Measurements from ENCODE around the gene SPSB1. TPM values are rescaled to one million over a fixed set of nuclear protein-coding genes. Genes with fewer than 3 reads are reported as not detected.

The SPSB1 gene
- total RNA-seq, 1 experiment from 2014 or later = 2.9 TPM

DNA sequence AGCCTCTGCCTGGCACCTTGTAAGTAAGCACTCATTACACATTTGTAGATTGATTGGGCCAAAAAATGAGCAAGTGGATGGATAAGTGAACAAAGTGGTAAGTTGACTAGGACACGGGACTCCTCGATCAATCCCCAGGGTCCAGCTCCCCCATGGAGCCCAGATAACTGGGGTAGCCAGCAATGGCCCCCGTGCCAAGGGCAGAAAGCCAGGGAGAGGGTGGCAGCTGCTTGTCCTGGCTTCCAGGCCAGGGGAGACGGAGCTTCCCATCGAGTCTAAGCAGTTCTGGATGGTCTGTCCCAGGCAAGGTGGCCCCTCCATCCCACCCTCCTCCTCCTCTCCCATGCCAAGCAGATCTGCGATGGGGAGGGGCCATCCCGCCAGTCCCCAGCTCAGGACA, 91.4 kb downstream of the SPSB1 start:
- Histone ChIP-seq H2BK15ac (ENCODE audit: low read depth, low read length) (no peak overlapping the region), H3K27ac (ENCODE audit: insufficient read length, low read depth, low read length) (no peak overlapping the region), H2BK20ac (ENCODE audit: low read depth, low read length, poor library complexity, severe bottlenecking) (no peak overlapping the region), H3T11ph (ENCODE audit: low read length) (no peak overlapping the region), H3K4me1 (ENCODE audit: insufficient read depth, low read length) (no peaks in the 10 kb centered on the region; the same call in 1 of the 2 replicates), H2BK5ac (ENCODE audit: insufficient read length, low read length) (no peak overlapping the region), H3K18ac (ENCODE audit: insufficient read length, low read depth, low read length) (no peak overlapping the region), H3K23me2 (ENCODE audit: insufficient read length, low read depth, low read length, poor library complexity, severe bottlenecking) (no peaks in the 10 kb centered on the region), H3K9me3 (ENCODE audit: control insufficient read depth, low read depth, low read length) (no peaks in the 10 kb centered on the region), H2AFZ (ENCODE audit: low read length) (no peak overlapping the region), H4K5ac (ENCODE audit: insufficient read length, low read depth, low read length) (no peak overlapping the region), H2BK12ac (ENCODE audit: insufficient read length, low read depth, low read length) (no peak overlapping the region), H3K79me2 (ENCODE audit: insufficient read depth, low read length) (no peaks in the 10 kb centered on the region), H2BK120ac (ENCODE audit: low read depth, low read length, poor library complexity, severe bottlenecking) (no peak overlapping the region), H3K56ac (ENCODE audit: insufficient read length, low read depth, low read length) (no peak overlapping the region), H3K4me2 (ENCODE audit: insufficient read depth, insufficient read length, low read length) (no peak overlapping the region), H4K8ac (replicated peaks; ENCODE audit: insufficient read length, low read depth, low read length) (no peak overlapping the region), H3K79me1 (ENCODE audit: insufficient read depth, low read depth, low read length, poor library complexity, severe bottlenecking) (no peaks in the 10 kb centered on the region), H4K91ac (ENCODE audit: insufficient read length, low read depth, low read length) (no peak overlapping the region), H3K9ac (ENCODE audit: extremely low read depth, insufficient read length, low read length) (no peak overlapping the region), H3K27me3 (ENCODE audit: insufficient read depth, low read length) (no peaks in the 10 kb centered on the region), H2AK5ac (ENCODE audit: insufficient read length, low read length) (no peak overlapping the region), H4K20me1 (ENCODE audit: control insufficient read depth, insufficient read depth, insufficient read length) (no peaks in the 10 kb centered on the region), H3K23ac (ENCODE audit: insufficient read length, low read depth, low read length) (no peak overlapping the region), H3K4ac (ENCODE audit: low read depth, low read length) (no peak overlapping the region), H3K14ac (ENCODE audit: insufficient read depth, low read length) (no peak overlapping the region)
- H3K4me1 Mint-ChIP-seq = peaks cover 2 to 7% of the 10 kb centered on the region in 2 experiments; a peak in 1 of 4 replicates
- no peak for TF ChIP-seq CTCF (conservative IDR thresholded peaks at IDR 0.05)
- H3K27me3 Mint-ChIP-seq (ENCODE audit: low read depth) = no peaks in the 10 kb centered on the region; the same call in 1 of the 2 replicates
- H3K9me3 Mint-ChIP-seq = no peaks in the 10 kb centered on the region; a peak in 2 of 5 replicates
- no CpG with 5 or more reads among the region's 7 CpGs for WGBS (ENCODE audit: extremely low coverage, insufficient read length, low lambda C conversion rate)
- no peaks in the 10 kb centered on the region for H3K36me3 Mint-ChIP-seq (ENCODE audit: insufficient read depth in 1 of 3, low read depth in 3 of 3)
- no peak overlapping the region for H3K4me3 Mint-ChIP-seq
- peak overlapping the region in 1 of 3 experiments; percentile 97; a peak in 2 of 7 replicates for H3K27ac Mint-ChIP-seq
- no peak for DNase-seq

All from H9 (cell line).